ENCODE results near the gene LUZP2.

DNA sequence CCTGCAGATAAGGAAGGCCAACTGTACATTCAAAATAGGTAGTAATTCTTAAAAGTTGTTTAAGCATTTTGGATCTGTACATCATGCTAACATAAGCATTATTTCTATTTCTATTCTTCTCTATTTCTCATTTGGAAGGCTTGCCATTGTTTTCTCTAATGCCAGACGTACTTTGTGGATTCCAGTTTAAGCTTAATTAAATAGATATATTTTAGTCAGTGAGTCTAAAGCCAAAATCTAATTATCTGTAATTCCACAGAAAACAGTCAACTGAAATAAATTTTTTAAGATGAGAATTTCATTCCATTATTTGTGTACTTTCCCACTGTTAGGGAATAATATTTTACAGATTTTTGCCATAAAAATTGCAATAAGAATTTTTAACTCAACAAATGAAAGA, 123.0 kb downstream of the LUZP2 start:
- TF ChIP-seq, protein P1, sequence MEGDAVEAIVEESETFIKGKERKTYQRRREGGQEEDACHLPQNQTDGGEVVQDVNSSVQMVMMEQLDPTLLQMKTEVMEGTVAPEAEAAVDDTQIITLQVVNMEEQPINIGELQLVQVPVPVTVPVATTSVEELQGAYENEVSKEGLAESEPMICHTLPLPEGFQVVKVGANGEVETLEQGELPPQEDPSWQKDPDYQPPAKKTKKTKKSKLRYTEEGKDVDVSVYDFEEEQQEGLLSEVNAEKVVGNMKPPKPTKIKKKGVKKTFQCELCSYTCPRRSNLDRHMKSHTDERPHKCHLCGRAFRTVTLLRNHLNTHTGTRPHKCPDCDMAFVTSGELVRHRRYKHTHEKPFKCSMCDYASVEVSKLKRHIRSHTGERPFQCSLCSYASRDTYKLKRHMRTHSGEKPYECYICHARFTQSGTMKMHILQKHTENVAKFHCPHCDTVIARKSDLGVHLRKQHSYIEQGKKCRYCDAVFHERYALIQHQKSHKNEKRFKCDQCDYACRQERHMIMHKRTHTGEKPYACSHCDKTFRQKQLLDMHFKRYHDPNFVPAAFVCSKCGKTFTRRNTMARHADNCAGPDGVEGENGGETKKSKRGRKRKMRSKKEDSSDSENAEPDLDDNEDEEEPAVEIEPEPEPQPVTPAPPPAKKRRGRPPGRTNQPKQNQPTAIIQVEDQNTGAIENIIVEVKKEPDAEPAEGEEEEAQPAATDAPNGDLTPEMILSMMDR (IDR thresholded peaks at IDR 0.05 in 8 of 11, conservative IDR thresholded peaks at IDR 0.05 in 3 of 11): no peak
- TF ChIP-seq POLR2A (IDR thresholded peaks at IDR 0.05) (no peak), POLR2AphosphoS5 (IDR thresholded peaks at IDR 0.05) (no peak)
